DOHH2 (cell line): Measurements from ENCODE around the gene GLS.

ENCODE experiments used
- EZH2phosphoT487 ChIP-seq: fragments of 200-600 bp; sonication (generic); IDR thresholded peaks from 2 replicates; pipeline ENCODE4 v1.6.1; 2017; ENCODE audit warnings: borderline replicate concordance, mild to moderate bottlenecking, antibody characterized with exemption, low read length, moderate library complexity, mixed read lengths
- TF ChIP-seq, protein P1 (sequence below): fragments of 200-600 bp; sonication (generic); IDR thresholded peaks from one replicate; pipeline ENCODE4 v1.5.1; 2014; ENCODE audit warnings: antibody characterized with exemption, mild to moderate bottlenecking, low read depth, low read length; ENCODE audit not compliant: poor library complexity, severe bottlenecking

DNA sequence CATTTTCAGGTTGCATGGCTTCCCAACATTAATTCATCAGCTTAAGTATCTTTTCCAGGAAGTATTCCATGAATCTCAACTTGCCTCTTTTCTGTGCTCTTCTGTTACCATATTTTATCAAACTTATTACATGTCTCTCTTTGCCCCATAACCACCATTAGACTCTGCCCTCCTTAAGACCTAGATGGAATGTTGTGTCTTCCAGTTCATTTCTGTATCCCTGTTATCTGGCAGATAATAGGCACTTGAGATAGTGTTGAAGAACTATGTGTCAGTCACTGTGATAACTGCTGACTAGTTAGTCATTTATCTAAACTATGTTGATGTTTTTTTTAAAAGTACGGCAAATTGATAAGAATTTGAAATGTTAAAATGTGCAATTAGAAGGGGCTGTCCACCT, 41.8 kb downstream of the GLS start:
- TF ChIP-seq, protein P1, sequence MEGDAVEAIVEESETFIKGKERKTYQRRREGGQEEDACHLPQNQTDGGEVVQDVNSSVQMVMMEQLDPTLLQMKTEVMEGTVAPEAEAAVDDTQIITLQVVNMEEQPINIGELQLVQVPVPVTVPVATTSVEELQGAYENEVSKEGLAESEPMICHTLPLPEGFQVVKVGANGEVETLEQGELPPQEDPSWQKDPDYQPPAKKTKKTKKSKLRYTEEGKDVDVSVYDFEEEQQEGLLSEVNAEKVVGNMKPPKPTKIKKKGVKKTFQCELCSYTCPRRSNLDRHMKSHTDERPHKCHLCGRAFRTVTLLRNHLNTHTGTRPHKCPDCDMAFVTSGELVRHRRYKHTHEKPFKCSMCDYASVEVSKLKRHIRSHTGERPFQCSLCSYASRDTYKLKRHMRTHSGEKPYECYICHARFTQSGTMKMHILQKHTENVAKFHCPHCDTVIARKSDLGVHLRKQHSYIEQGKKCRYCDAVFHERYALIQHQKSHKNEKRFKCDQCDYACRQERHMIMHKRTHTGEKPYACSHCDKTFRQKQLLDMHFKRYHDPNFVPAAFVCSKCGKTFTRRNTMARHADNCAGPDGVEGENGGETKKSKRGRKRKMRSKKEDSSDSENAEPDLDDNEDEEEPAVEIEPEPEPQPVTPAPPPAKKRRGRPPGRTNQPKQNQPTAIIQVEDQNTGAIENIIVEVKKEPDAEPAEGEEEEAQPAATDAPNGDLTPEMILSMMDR = no peak
- no peak for TF ChIP-seq EZH2phosphoT487
